AG09309 (cell line): ENCODE results near the gene CLECL1.

ENCODE experiments used
- DNase-seq: peaks from one replicate; pipeline ENCODE4 v3.0.0-alpha.2; 2010; ENCODE audit warnings: low read depth
- H3K4me3 ChIP-seq: 2 replicates; pipeline ENCODE4 v1.5.1; 2011; ENCODE audit warnings: mild to moderate bottlenecking, low read depth, low read length, moderate library complexity; ENCODE audit not compliant: control insufficient read depth
- CTCF ChIP-seq: IDR thresholded peaks from 2 replicates; pipeline ENCODE4 v1.5.1; 2011; ENCODE audit warnings: mild to moderate bottlenecking, low read depth, low read length, inconsistent platforms; ENCODE audit not compliant: insufficient read depth, control insufficient read depth; ENCODE audit errors: missing control alignments

Gene CLECL1

GRCh38 chr12:9702255-9702654 lies 30.6 kb downstream of the CLECL1 start:
- no peak overlapping the region for H3K4me3 ChIP-seq

GRCh38 chr12:9701380-9702154 lies 31.3 kb downstream of the CLECL1 start:
- no peak overlapping the region for H3K4me3 ChIP-seq
- TF ChIP-seq CTCF = no peak
- DNase-seq = no peak

More at GRCh38 chr12:9702255-9702654, 30.6 kb downstream of the CLECL1 start:
- no peak for DNase-seq
- TF ChIP-seq CTCF = no peak

- no peak overlapping the region for H3K4me3 ChIP-seq
- no peak for TF ChIP-seq CTCF
- DNase-seq = no peak
These were observed 32.3 kb downstream of the CLECL1 start for GRCh38 chr12:9700606-9700956.

GRCh38 chr12:9699898-9700605 lies 32.8 kb downstream of the CLECL1 start:
- H3K4me3 ChIP-seq = no peak overlapping the region
- no peak for TF ChIP-seq CTCF
- DNase-seq = no peak

GRCh38 chr12:9699269-9699897 lies 33.5 kb downstream of the CLECL1 start:
- TF ChIP-seq CTCF = no peak
- no peak for DNase-seq
- H3K4me3 ChIP-seq = no peak overlapping the region

- no peak for DNase-seq
- H3K4me3 ChIP-seq = no peak overlapping the region
- TF ChIP-seq CTCF = no peak
These were observed 34.2 kb downstream of the CLECL1 start for GRCh38 chr12:9698681-9699080.
